NCI-H1048 (cell line): ENCODE results near the gene EPS15.

Experiments
- DNase-seq: peaks from one replicate; lab custom pipeline; 2025; lab: John Stamatoyannopoulos, UW

Gene EPS15

DNA sequence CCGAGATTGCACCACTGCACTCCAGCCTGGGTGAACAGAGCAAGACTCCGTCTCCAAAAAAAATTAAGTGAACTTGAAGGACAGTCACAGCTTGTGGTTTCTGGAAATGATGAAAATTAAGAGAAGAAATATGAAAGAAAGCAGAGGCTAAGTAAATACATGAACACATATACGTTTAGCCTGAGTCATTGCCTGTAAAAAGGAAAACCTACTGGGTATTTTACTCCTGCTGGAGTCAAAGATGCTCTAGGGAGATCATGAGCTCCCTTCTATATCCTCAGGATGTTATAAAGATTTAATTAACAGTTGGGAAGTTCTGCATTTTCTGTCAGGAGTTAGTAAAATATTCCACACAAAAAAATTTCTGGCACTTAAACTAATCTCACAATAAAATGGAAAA is 145.2 kb downstream of the EPS15 start:
- no peak for DNase-seq

DNA sequence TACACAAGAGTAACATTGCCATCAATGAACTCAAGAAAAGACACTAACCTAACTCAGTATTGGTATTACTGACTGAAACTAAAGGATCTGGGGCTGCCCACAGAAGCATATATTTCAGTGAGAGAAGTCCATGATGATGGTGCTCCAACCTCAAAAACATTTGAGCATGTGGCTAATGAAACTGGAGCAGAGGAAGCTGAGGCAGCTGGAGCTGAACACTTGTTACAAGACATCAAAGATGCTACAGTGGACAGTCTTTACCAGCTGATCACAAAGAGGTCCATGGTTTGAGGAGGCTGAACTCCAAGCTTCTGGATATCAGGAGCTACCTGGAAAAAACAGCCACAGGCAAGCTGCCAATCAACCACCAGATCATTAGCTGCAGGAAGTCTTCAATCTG is 146.5 kb downstream of the EPS15 start:
- no peak for DNase-seq

DNA sequence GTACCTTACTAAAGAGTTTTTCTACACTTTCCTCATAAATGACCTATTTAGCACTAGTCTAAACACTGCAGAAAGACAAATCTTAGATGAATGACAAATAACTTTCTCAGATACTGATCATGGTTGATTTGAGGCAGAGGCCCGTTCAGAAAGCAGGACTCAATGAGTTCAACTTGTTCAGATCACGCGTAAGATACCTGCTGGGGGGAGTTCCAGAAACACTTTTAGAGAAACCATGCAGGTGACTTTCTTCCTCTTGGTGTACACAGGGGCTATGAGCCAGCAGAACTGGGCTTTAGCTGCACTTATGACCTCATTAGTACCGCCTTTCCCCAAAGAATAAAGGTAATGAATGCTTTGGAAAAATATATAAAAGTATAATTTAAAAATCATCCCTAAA is 149.9 kb downstream of the EPS15 start:
- no peak for DNase-seq

DNA sequence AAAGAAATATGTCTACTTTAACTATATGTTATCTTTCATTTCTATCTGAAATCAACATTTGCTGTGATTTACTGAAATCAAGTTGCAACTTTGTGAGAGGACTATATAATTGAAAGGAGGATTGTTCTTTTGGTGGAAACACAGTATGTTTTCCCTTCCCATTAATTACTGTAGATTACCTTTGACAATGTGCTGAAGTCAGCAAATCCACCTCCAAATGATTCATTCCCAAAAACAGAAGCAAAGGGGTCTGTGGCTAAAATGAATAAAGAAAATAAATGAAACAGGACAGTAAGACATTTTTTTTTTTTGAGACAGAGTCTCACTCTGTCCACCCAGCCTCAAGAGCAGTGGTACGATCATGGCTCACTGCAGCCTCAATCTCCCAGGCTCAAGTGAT is 153.3 kb downstream of the EPS15 start:
- no peak for DNase-seq

DNA sequence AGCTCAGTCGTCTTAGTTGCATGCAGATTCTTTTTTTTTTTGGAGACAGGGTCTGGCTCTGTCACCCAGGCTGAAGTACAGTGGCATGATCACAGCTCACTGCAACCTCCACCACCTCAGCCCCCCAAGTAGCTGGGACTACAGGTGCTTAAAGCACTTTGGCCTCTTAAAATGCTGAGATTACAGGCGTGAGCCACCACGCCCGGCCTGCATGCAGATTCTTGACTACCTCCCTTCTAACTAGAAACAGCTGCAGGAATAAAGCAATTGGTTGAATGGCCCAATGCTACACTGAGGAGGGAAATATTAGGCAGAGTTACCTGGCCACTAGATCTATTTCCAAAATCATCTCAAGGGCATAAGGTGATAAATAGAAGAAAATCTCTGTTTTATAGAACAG is 159.2 kb downstream of the EPS15 start:
- DNase-seq, result no peak

DNA sequence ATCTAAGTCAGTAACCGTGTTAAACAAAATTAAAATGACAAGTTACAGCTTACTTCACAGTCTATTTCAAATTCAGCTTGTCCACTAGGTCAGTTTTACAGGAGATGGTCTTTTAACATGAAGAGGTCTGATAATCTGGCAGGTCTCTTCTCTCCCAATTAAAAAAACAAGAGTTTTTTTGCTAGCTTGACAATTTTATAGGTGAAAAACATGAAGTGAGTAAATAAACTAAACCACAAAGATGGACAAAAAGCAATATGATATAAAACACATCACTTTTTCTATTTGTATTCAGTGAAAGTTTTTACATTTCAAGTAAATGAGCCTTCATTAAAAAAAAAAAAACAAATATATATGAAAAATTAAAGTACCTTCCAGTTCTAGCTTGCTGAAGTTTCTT is 163.7 kb downstream of the EPS15 start:
- DNase-seq, result no peak

DNA sequence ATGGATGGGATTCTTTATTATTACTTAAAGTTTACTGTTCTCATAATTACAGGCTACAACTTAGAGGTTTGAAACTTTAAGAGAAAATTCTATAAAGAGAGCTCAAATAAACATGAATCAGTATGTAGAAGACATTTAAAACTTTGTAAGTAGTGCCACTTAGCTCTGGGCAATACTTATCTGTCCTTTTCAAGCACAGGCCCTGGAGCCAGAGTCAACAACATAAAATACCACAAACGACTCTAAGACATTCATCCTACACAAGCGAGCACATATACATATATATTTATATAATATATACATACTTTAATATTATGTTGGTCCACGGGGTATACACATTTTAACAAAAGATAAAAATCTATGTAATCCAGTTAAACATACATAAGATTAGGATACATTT is 164.7 kb downstream of the EPS15 start:
- no peak for DNase-seq

DNA sequence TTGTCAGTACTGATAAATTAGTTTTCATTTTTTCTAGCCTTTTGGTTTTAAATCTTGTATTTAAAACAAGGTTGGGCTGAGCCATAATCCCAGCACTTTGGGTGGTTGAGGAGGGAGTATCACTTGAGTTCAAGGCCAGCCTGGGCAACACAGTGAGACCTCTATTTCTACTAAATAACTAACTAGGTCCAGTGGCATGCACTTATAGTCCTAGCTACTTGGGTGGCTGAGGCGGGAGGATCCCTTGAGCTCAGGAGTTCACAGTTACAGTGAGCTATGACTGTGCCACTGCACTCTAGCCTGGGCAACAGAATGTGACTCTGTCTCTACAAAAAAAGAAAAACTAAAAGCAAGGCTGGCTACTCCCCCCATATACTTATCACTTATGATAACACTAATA is 167.2 kb downstream of the EPS15 start:
- DNase-seq, result no peak

DNA sequence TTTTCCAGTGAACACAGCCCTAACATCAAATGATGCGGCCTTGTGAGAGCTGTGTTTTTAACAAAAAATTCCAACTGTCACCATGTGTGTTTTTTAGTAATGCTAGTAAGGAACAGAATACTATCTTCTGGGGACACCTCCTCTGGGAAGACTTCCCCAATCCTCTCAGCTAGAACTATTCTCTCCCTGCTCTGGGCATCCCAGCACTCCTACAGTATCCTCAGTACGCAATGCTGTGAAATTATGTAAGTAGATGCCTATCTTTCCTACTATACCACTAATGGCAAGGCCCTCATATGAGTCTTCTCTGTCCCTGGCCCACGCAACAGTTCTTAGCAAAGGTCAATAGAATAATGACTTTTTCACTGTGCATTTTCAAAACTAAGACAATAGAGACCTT is 169.2 kb downstream of the EPS15 start:
- no peak for DNase-seq

DNA sequence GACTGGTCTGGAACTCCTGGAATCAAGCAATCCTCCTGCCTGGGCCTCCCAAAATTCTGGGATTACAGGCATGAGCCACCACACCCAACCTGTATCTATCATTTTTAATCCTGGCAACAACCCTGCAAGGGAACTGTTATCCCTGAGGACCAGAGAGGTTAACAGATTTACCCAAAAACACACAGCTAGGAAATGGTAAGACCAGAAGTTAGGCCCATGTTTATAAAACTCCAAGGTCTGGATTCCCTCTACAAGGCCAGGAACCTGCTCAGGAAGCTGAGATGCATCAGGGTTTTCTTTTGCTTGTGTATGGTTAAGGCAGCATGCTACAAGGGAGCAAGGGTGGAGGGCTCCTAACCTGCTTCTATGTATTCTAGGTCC is 170.9 kb downstream of the EPS15 start:
- DNase-seq, result no peak

DNA sequence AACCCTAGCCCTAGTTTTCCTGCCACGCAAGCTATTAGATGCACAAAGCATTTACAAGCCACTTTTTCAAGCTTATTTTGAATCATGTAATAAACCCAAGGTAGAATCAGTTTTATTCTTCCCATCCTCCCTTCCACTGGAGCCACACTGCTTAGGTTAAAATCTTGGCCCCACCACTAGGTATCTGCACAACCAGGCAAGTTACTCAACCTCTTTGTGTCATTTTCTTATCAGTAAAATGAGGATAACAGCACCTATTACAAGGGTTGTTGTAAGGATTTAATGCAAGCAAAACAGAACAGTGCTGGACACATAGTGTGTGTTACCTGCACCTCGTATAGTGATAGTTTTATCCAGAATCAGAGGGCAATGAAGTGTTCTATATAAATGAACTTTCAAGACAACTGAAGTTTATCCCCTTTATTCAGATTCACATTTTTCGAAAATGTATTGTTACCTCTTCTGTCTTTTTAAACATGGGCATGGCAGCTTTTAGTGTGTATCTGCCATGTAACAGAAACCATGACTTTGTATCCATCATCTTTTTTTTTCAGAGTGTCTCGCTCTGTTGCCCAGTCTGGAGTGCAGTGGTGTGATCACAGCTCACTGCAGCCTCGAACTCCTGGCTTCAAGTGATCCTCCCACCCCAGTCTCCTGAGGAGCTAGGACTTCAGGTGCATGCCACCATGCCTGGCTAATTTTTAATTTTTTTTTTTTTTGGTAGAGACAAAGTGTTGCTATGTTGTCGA is 171.5 kb downstream of the EPS15 start:
- no peak for DNase-seq

DNA sequence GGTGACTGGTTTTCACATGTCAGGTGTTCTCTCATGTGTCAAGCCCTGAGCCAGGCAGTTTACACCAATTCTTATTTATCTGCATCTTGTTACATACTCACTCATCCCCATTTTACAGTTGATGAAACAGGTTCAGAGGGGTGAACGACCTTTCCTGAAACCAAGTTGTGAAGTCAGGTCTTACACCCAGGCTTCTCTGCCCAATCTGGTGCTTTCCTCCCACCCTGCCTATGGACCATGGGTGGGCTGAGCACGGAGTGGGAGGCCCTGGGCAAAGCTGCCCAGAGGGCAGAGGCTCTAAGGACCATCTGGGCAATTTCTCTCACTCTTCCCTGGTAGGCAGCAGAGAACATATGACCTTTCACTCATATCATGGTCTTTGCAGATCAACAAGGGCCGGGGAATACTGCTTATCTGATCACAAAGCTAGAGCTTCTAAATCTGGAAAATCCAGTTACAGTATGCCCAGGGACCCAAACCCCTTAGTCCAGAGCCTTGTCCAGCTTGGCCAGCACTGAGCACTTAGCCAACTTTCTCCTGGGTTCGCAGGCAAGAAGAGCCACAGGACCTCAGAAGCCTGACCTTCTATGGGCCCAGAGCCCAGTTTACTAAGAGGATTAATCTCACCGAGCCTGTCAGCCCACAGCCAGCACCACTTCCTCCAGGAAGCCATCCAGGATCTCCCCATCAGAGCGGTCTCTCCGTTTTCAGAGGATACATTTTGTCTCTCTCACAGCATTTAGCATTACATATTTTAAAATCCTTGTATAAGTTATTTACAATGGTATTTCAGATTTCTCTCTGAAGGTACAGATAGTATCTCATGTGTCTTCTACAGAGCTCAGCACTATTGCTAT is 172.8 kb downstream of the EPS15 start:
- DNase-seq, result no peak

DNA sequence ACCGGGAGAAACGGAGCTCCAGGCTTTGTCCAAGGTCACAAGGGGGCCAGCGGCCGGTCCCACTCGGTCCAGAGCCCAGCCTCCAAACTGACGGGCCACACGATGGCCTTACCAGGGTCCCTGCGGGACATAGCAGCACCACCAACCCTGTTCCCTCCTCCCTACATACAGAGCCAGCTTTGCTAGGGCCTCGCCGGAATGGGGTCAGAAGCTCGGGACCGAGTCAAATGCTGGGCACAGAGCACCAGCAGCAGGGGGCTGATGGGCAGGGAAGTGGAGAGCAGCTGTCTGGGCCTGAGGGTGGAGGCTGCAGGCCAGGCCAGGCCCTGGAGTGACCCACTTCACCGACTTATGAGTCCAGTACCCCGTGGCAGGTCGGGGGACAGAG is 173.8 kb downstream of the EPS15 start:
- DNase-seq, result no peak

DNA sequence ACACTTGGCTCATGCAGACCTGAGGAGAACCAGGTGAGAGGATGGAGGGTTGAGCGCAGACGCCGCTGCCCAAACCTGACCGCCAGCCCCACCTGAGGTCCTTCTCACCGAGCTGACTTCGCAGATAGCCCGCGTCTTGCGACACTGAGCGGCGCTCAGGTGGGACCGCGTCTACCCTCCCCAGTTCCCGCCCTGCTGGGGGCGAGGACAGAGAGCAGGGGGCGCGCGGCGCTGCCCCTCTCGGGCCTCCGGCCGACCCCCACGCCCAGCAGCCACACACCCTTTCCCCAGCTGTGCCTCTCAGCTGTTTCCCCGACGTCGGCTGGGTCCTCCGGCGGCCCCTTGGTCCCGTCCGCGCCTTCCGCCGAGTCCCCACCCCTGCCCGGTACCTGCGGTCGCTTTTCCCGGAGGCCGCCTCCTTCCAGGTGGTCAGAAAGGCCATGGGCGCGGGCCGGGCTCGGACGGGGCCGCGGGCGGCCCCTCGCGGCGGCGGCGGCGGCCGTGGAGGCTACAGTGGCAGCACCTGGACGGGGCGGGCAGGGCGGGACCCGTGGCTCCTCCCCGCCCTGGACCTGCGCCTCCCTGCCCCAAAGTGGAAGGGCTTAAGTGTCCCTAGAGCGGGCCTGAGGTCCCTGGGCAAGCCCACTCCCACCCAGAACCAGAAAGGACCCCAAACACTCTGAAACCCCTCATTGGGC is 174.3 kb downstream of the EPS15 start:
- no peak for DNase-seq

DNA sequence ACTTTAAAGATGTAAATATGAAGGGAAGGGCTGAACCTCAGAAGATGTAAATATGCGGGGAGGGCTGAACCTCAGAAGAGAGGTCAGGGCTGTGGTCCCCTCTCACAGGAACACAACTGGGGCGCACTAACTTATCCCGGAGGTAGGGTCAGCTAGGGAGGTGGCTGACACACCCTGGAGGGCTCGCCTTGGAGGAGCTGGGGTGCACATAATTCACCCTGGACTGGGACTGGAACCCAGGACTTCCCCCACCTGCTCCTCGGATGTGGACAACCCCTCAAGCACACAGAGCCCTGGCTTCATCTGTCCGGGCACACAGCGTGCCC is 174.8 kb downstream of the EPS15 start:
- no peak for DNase-seq

DNA sequence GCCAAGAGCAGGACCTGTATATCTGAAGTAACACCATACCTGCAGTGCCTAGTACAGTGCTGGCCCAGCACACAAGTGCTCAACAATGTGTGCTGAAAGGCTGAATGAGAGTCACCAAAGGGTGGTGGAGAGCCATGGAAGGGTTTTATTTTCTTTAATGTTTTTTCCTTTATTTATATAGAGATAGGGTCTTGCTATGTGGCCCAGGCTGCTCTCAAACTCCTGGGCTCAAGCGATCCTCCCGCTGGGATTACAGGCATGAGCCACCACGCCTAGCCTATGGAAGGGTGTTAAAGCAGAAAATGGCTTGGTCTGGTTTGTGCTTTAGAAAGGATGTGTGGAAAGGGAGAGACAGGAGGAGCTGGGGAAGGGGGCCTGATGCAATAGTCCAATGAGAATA is 175.4 kb downstream of the EPS15 start:
- DNase-seq, result no peak

DNA sequence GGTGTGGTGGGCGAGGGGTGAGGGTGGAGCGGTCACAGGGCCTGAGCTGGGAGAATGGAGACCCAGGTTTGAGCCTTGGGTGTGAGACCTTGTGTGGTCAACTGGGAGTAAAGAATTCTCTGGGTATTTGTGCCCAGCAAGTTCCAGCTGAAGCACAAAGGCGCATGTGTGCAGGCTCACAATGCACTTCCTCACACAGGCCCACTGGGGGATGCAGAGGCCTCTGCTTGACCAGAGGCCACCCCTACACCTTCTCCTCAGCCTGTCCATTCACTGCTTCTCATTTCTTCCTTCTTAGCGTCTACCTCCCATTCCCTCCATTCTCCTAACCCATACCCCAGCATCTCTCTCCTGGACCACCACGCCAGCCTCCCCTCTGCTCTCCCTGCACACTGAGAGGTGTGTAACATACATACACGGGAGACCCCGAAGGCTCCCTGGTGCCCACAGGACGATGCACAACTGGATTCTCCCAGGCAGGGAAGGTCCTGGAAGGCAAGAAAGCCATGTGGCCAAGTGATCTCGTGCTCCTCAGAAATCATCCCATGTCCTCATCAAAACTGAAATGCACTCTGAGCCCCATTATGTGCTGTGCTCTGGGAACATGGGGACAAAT is 176.4 kb downstream of the EPS15 start:
- DNase-seq, result no peak

DNA sequence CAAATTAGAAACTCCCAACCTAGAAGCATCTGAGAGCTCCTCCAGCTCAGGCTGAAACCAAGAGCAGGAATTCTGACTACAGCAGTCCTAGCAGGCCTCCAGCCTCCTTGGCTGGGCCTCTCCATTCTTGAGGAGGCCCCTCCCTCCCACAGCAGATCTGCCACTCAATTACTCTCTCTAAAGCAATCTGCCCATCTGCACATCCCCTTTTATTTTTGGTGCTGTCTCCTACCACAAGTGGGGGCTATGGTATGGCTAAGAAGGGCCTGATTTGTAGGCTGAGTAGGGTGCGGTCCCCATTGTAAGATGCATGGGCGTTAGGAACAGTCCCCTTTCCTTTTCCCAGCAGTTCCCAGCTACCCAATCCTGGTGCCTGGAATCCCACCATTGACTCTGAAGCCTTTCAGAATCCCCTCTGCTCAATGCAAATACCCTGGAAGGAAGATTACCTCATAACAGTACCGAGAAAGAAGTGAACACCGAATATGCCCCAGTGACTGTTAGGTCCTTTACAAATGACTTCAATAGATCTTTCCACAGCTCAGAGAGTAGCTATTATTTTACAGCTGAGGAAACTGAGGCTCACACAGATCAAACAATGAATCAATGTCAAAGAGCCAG is 177.1 kb downstream of the EPS15 start:
- DNase-seq, result no peak

DNA sequence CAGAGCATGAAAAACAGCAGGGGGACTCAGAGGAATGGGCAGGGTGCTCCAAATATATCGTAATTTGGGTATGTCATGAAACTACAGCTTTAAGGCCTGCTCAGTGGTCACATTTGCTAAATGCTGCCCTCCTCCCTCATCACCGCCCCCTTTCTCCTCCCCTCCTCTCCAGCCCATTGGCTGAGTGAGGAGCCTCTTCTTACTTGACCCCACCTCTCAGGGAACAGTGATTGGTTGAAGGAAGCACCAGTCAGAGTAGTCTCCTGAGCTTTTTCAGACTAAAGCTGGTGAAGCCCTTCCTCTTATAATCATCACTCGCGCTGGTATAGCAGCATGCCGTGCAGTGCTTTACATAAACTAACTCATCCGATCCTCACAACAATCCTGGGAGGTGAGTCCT is 178.7 kb downstream of the EPS15 start:
- DNase-seq, result no peak

DNA sequence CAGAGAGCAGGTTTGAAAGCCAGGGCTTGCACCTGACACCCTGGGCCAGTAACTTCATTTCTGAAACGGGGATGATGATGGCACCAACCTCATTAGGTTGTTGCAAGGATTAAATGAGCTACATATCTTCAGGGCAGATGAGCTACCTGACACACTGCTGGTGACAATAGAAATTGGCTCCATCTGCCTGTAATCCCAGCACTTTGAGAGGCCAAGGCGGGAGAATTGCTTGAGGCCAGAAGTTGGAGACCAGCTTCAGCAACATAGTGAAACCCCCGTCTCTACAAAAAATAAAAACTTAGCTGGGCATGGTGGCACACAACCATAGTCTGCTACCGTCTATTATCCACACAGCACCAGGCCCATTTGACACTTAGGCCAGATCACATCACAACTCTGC is 182.4 kb downstream of the EPS15 start:
- no peak for DNase-seq

DNA sequence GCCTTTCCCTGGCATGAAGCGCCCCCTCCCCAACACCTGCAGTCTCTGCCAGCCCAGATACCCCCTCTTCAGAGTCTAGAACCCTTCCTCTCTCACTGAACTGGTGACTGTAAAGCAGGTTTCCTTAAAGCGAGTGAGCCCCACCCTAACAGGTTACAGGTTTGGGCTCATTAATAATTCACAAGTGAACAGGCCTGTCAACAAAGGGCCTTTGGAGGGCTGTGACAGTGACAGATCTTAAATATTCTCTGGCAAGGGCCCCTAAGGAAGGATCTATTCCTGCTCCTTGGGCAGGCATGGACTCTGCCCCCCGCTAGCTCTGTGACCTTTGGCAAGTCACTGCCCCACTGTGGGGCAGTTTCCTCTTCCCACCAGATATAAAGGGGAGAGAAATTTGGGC is 183.1 kb downstream of the EPS15 start:
- no peak for DNase-seq
